Uterus (tissue), 4 donors: ENCODE data around the gene MT1E. TPM values are rescaled to one million over a fixed set of nuclear protein-coding genes. Genes with fewer than 3 reads are reported as not detected.

ENCODE experiments used
- DNase-seq, 2 donors: peaks; one replicate each; pipeline ENCODE4 v3.0.0-alpha.2; 2019 to 2020
- H3K27ac ChIP-seq, 2 donors: fragments of 200-600 bp; sonication (generic); 1 replicate in 1 of 2; 2 replicates in 1 of 2; pipeline ENCODE4 v1.5.1; 2016 to 2018
- H3K27me3 ChIP-seq, 2 donors: fragments of 200-600 bp; sonication (generic); one replicate each; pipeline ENCODE4 v1.5.1; 2018 to 2019; ENCODE audit warnings: control low read depth in 1 of 2
- H3K36me3 ChIP-seq, 2 donors: fragments of 200-600 bp; sonication (generic); one replicate each; pipeline ENCODE4 v1.5.1; 2019; ENCODE audit warnings: control low read depth in 1 of 2
- H3K4me1 ChIP-seq, 2 donors: fragments of 200-600 bp; sonication (generic); one replicate each; pipeline ENCODE4 v1.5.1; 2018 to 2019; ENCODE audit warnings: control low read depth in 1 of 2
- H3K4me3 ChIP-seq, 2 donors: fragments of 200-600 bp; sonication (generic); 1 replicate in 1 of 2; 2 replicates in 1 of 2; pipeline ENCODE4 v1.5.1; 2018 to 2019; ENCODE audit warnings: mild to moderate bottlenecking in 1 of 2
- H3K9me3 ChIP-seq, 2 donors: fragments of 200-600 bp; sonication (generic); one replicate each; pipeline ENCODE4 v1.5.1; 2019; ENCODE audit warnings: control low read depth in 1 of 2
- CTCF ChIP-seq, 4 experiments: fragments of 200-600 bp in 2 of 4; fragments of 450-650 bp in 2 of 4; sonication (generic) in 2 of 4; IDR thresholded peaks; one replicate each; pipeline ENCODE4 v1.5.1; 2016 to 2019; ENCODE audit warnings: antibody characterized with exemption in 4 of 4, mild to moderate bottlenecking in 2 of 4, moderate library complexity in 1 of 4
- POLR2A ChIP-seq, 2 donors: fragments of 450-650 bp; IDR thresholded peaks; one replicate each; pipeline ENCODE4 v1.6.1; 2016; ENCODE audit warnings: antibody characterized with exemption in 2 of 2, mild to moderate bottlenecking in 1 of 2, moderate library complexity in 1 of 2
- intact Hi-C: fragments of 100-400 bp; cut with DNase I; formaldehyde crosslinking; loops from one replicate; pipeline ENCODE4 v1.15.1; 2023; ENCODE audit warnings: low total_unique reads
- total RNA-seq, 4 donors: library from RNA; depleted of rRNA in 3 of 4; stranded (reverse); fragments of >200 nt in 3 of 4; gene quantifications; one replicate each; pipeline versions ENCODE4 v1.1.0 to v1.2.4, GENCODE V29; 2014 to 2023
- donor health status: DM: yes; HTN: yes; CAD: no.

MT1E gene
- total RNA-seq, 4 donors from 2014 or later = 0.48 to 51.9 (median 51.2) TPM; not detected in 1

DNA sequence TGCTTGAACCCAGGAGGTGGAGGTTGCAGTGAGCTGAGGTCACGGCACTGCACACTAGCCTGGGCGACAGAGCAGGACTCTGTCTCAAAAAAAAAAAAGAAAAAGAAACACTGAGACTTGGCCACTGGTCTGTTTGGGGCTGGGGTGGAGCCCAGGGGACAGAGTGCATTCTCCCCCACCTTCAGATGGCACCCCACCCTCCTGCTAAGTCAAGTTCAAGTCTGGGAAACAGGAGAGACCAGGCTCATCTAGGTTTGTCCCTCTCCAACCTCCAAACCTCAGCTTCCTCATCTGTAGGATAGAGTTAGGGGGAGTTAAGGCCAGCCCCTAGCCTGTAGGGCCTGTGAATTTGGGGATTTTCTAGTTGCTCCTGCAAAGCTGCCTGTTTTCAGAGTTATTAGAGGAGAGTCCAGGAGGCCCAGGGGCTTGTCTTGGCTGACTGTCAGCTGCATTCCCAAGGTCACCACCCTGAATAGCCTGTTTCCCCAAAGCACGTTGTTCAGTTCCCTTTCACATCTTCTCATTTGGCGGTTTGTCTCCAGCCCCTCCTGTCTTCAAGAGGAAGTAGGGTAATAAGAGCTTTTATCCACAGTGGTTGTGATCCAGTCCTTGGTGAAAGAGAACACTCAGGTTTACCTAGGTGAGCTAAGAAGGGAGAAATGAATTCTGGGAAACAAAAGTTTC lies 34.1 kb upstream of the MT1E start:
- DNase-seq = no peak
- H3K27ac ChIP-seq = no peak overlapping the region
- TF ChIP-seq POLR2A (IDR thresholded peaks at IDR 0.05) = no peak
- TF ChIP-seq CTCF (IDR thresholded peaks at IDR 0.05) = no peak
- intact Hi-C loops = no loop called here
- no peak overlapping the region for H3K4me3 ChIP-seq
- H3K4me1 ChIP-seq = peaks cover 0 to 8% of the 10 kb centered on the region in 2 donors
- no peaks in the 10 kb centered on the region for H3K9me3 ChIP-seq
- H3K36me3 ChIP-seq = no peaks in the 10 kb centered on the region
- H3K27me3 ChIP-seq = no peaks in the 10 kb centered on the region

DNA sequence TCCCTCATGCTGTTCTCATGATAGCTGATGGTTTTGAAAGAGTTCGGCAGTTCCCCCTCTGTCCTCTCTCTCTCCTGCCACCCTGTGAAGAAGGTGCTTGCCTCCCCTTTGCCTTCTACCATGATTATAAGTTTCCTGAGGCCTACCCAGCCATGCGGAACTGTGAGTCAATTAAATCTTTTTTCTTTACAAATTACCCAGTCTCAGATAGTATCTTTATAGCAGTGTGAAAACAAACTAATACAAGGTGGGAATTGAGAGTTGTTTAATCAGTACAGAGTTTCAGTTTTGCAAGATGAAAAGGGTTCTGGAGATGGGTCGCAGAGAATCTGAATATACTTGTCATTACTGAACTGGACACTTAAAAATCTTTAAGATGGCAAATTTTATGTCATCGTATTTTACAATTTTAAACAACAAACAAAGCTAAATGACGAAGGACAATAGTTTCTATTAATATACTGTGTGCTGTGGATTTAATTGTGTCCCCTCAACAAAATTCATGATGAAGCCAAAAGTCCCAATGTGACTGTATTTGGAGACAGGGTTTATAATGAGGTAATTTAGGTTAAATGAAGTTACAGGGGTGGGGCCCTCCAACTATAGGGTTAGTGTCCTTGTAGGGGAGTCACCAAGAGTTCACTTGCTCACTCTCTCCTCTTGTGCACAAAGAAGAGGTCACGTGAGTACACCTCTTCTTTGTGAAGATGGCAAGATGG lies 31.8 kb upstream of the MT1E start:
- H3K27ac ChIP-seq = no peak overlapping the region
- H3K36me3 ChIP-seq = no peaks in the 10 kb centered on the region
- no peak for DNase-seq
- H3K4me1 ChIP-seq = peaks cover 0 to 8% of the 10 kb centered on the region in 2 donors
- H3K9me3 ChIP-seq = no peaks in the 10 kb centered on the region
- no peak overlapping the region for H3K4me3 ChIP-seq
- intact Hi-C loops = no loop called here
- no peak for TF ChIP-seq POLR2A (IDR thresholded peaks at IDR 0.05)
- no peak for TF ChIP-seq CTCF (IDR thresholded peaks at IDR 0.05)
- no peaks in the 10 kb centered on the region for H3K27me3 ChIP-seq

- H3K27ac ChIP-seq = no peak overlapping the region
- no peak overlapping the region for H3K4me3 ChIP-seq
- TF ChIP-seq POLR2A (IDR thresholded peaks at IDR 0.05) = no peak
- no peak for TF ChIP-seq CTCF (IDR thresholded peaks at IDR 0.05)
- no peaks in the 10 kb centered on the region for H3K36me3 ChIP-seq
- no peaks in the 10 kb centered on the region for H3K9me3 ChIP-seq
- DNase-seq = no peak
- no peaks in the 10 kb centered on the region for H3K27me3 ChIP-seq
- H3K4me1 ChIP-seq = peaks cover 0 to 5% of the 10 kb centered on the region in 2 donors
- intact Hi-C loops = no loop called here
Measured at GRCh38 chr16:56594292-56594619, 31.3 kb upstream of the MT1E start.

DNA sequence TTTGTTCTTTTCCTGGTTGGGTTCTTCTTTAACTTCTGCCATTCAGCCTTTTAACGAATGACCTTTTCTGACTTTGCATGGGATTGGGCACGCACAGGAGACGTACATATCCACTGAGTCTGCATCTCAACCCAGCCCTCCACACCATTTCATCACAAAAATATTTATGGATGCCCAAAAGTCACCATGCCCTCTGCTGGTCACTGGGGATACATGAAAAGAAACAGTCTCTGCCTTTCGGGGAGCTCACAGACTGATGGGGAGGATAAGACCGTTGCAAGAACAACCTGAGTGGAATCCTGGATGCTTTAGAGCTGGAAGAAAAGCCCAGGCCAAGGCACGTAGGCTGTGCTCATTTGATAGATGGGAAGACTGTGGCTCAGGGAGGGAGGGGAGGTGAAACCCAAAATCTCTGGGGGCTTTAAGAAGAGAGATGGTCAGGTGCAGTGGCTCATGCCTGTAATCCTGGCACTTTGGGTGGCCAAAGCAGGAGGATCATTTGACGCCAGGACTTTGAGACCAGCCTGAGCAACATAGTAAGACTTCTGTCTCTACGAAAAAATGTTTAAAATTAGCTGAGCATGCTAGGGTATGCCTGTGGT lies 25.1 kb upstream of the MT1E start:
- intact Hi-C loops = no loop called here
- DNase-seq = peak in 1 of 2 donors; percentile 43
- TF ChIP-seq POLR2A (IDR thresholded peaks at IDR 0.05) (no peak), CTCF (IDR thresholded peaks at IDR 0.05) (peak; percentile 38 to 56 (median 52))

GRCh38 chr16:56601325-56601724 lies 24.3 kb upstream of the MT1E start:
- DNase-seq = no peak
- TF ChIP-seq POLR2A (IDR thresholded peaks at IDR 0.05) (no peak), CTCF (IDR thresholded peaks at IDR 0.05) (no peak)
- H3K4me1 ChIP-seq = peaks cover 0 to 4% of the 10 kb centered on the region in 2 donors
- H3K27ac ChIP-seq = no peak overlapping the region
- no peak overlapping the region for H3K4me3 ChIP-seq
- H3K9me3 ChIP-seq = no peaks in the 10 kb centered on the region
- intact Hi-C loops = no loop called here
- no peaks in the 10 kb centered on the region for H3K36me3 ChIP-seq
- H3K27me3 ChIP-seq = no peaks in the 10 kb centered on the region

More for the DNA sequence above, 25.1 kb upstream of the MT1E start:
- Histone ChIP-seq H3K9me3 (no peaks in the 10 kb centered on the region), H3K4me1 (no peaks in the 10 kb centered on the region), H3K27me3 (no peaks in the 10 kb centered on the region), H3K27ac (no peak overlapping the region), H3K4me3 (no peak overlapping the region), H3K36me3 (no peaks in the 10 kb centered on the region)
